KMS-11 (cell line): ENCODE data around the gene HLA-DPB1.

Experiments used
- H2AFZ ChIP-seq: fragments of 200-600 bp; sonication (generic); 2 replicates; pipeline ENCODE4 v1.6.1; 2016; ENCODE audit warnings: antibody characterized with exemption, mixed run types, low read depth
- H3K27ac ChIP-seq: fragments of 200-600 bp; sonication (generic); 2 replicates; pipeline ENCODE4 v1.6.1; 2016; ENCODE audit warnings: mild to moderate bottlenecking, mixed run types
- H3K27me3 ChIP-seq: fragments of 200-600 bp; sonication (generic); 2 replicates; pipeline ENCODE4 v1.6.1; 2017; ENCODE audit warnings: mild to moderate bottlenecking, low read depth, mixed run types, moderate library complexity; ENCODE audit not compliant: insufficient read depth
- H3K36me3 ChIP-seq: fragments of 200-600 bp; sonication (generic); 2 replicates; pipeline ENCODE4 v1.6.1; 2017; ENCODE audit warnings: mild to moderate bottlenecking, mixed run types; ENCODE audit not compliant: insufficient read depth
- H3K4me1 ChIP-seq: fragments of 200-600 bp; sonication (generic); 2 replicates; pipeline ENCODE4 v1.6.1; 2016; ENCODE audit warnings: mild to moderate bottlenecking, low read depth, mixed run types; ENCODE audit not compliant: poor library complexity, severe bottlenecking
- H3K4me2 ChIP-seq: fragments of 200-600 bp; sonication (generic); 2 replicates; pipeline ENCODE4 v1.7.0; 2016; ENCODE audit warnings: mild to moderate bottlenecking, mixed run types
- H3K4me3 ChIP-seq: fragments of 200-600 bp; sonication (generic); IDR thresholded peaks from 2 replicates; pipeline ENCODE4 v1.6.1; 2017; ENCODE audit warnings: low read depth, low read length, mixed read lengths; ENCODE audit not compliant: insufficient read depth
- H3K79me2 ChIP-seq: fragments of 200-600 bp; sonication (generic); 2 replicates; pipeline ENCODE4 v1.6.1; 2016; ENCODE audit warnings: low read depth, mixed run types; ENCODE audit not compliant: insufficient read depth
- H3K9ac ChIP-seq: fragments of 200-600 bp; sonication (generic); 2 replicates; pipeline ENCODE4 v1.6.1; 2016; ENCODE audit warnings: mild to moderate bottlenecking, mixed run types
- H4K20me1 ChIP-seq: fragments of 200-600 bp; sonication (generic); 2 replicates; pipeline ENCODE4 v1.6.1; 2016; ENCODE audit warnings: mild to moderate bottlenecking, mixed run types; ENCODE audit not compliant: insufficient read depth
- CTCF ChIP-seq: fragments of 200-600 bp; sonication (generic); conservative IDR thresholded peaks from 2 replicates; pipeline ENCODE4 v1.6.1; 2017; ENCODE audit warnings: low read depth, mild to moderate bottlenecking, antibody characterized with exemption, low read length, moderate library complexity, mixed read lengths

HLA-DPB1 gene

GRCh38 chr6:33128318-33128717 lies 52.5 kb downstream of the HLA-DPB1 start:
- H3K27ac ChIP-seq: no peak overlapping the region
- TF ChIP-seq CTCF: no peak
- H3K4me1 ChIP-seq: no peaks in the 10 kb centered on the region
- no peaks in the 10 kb centered on the region for H4K20me1 ChIP-seq
- no peak overlapping the region for H2AFZ ChIP-seq
- no peaks in the 10 kb centered on the region for H3K27me3 ChIP-seq
- no peaks in the 10 kb centered on the region for H3K79me2 ChIP-seq
- H3K9ac ChIP-seq: no peak overlapping the region
- H3K4me3 ChIP-seq: no peak overlapping the region
- H3K36me3 ChIP-seq: no peaks in the 10 kb centered on the region
- H3K4me2 ChIP-seq: no peak overlapping the region

- Histone ChIP-seq H3K4me3 (no peak overlapping the region), H3K9ac (no peak overlapping the region), H3K4me2 (no peak overlapping the region), H3K36me3 (no peaks in the 10 kb centered on the region), H2AFZ (no peak overlapping the region), H3K27ac (no peak overlapping the region), H3K4me1 (no peaks in the 10 kb centered on the region), H3K27me3 (no peaks in the 10 kb centered on the region), H3K79me2 (no peaks in the 10 kb centered on the region), H4K20me1 (no peaks in the 10 kb centered on the region)
- TF ChIP-seq CTCF: no peak
Measured at GRCh38 chr6:33132081-33132524, 56.3 kb downstream of the HLA-DPB1 start.

GRCh38 chr6:33136310-33136900 lies 60.6 kb downstream of the HLA-DPB1 start:
- no peak overlapping the region for H3K27ac ChIP-seq
- H3K4me3 ChIP-seq: no peak overlapping the region
- peak overlapping the region; percentile 14; the same call in 1 of the 2 replicates for H2AFZ ChIP-seq
- no peaks in the 10 kb centered on the region for H3K27me3 ChIP-seq
- H3K4me1 ChIP-seq: no peaks in the 10 kb centered on the region
- no peaks in the 10 kb centered on the region for H3K79me2 ChIP-seq
- H4K20me1 ChIP-seq: no peaks in the 10 kb centered on the region
- no peaks in the 10 kb centered on the region for H3K36me3 ChIP-seq
- H3K4me2 ChIP-seq: no peak overlapping the region
- TF ChIP-seq CTCF: no peak
- H3K9ac ChIP-seq: no peak overlapping the region
